K562 (cell line): ENCODE measurements around the gene BMP2K. TPM values are rescaled to one million over a fixed set of nuclear protein-coding genes. Genes with fewer than 3 reads are reported as not detected.

Experiments
- ATF7 ChIP-seq: fragments of 450-650 bp; IDR thresholded peaks from 2 replicates; pipeline ENCODE4 v1.7.1; 2014; ENCODE audit warnings: mild to moderate bottlenecking, moderate library complexity
- BCLAF1 ChIP-seq, 2 experiments: fragments of 450-650 bp in 1 of 2; IDR thresholded peaks; 2 replicates each; pipeline ENCODE4 v1.6.1; 2011 to 2017; ENCODE audit warnings: low read depth in 2 of 2, antibody characterized with exemption in 1 of 2, borderline replicate concordance in 1 of 2, low read length in 1 of 2, mild to moderate bottlenecking in 1 of 2, mixed read lengths in 1 of 2; ENCODE audit not compliant: control insufficient read depth in 1 of 2
- BCOR ChIP-seq: fragments of 450-650 bp; IDR thresholded peaks from 2 replicates; pipeline ENCODE4 v1.6.1; 2016
- CTBP1 ChIP-seq: fragments of 450-650 bp; IDR thresholded peaks from 2 replicates; pipeline ENCODE4 v1.6.1; 2016; ENCODE audit warnings: borderline replicate concordance
- CUX1 ChIP-seq: fragments of 200-800 bp; sonication (Bioruptor generic); IDR thresholded peaks from 2 replicates; pipeline ENCODE4 v1.6.1; 2016; ENCODE audit warnings: missing genetic modification characterization, missing compliant biosample characterization
- E2F8 ChIP-seq: fragments of 450-650 bp; IDR thresholded peaks from 2 replicates; pipeline ENCODE4 v1.7.1; 2018; ENCODE audit warnings: mild to moderate bottlenecking, low read depth; ENCODE audit not compliant: partially characterized antibody
- ELF4 ChIP-seq: fragments of 450-650 bp; formaldehyde crosslinking; IDR thresholded peaks from 2 replicates; pipeline ENCODE4 v1.4.0; 2022; ENCODE audit warnings: missing genetic modification characterization
- GATAD2A ChIP-seq: fragments of 450-650 bp; IDR thresholded peaks from 2 replicates; pipeline ENCODE4 v1.6.1; 2017
- GATAD2B ChIP-seq: fragments of 450-650 bp; IDR thresholded peaks from 2 replicates; pipeline ENCODE4 v1.6.1; 2017; ENCODE audit warnings: mild to moderate bottlenecking, borderline replicate concordance
- HSF4 ChIP-seq: fragments of 250-450 bp; sonication (Bioruptor Pico); IDR thresholded peaks from 2 replicates; pipeline ENCODE4 v2.1.2; 2022; ENCODE audit warnings: mild to moderate bottlenecking, moderate library complexity, borderline replicate concordance
- MAFG ChIP-seq: fragments of 450-650 bp; conservative IDR thresholded peaks from 2 replicates; pipeline ENCODE4 v1.6.1; 2016; ENCODE audit warnings: missing genetic modification characterization, missing compliant biosample characterization
- MAZ ChIP-seq, 2 experiments: fragments of 450-650 bp in 1 of 2; sonication (generic) in 1 of 2; formaldehyde crosslinking; IDR thresholded peaks in 1 of 2; conservative IDR thresholded peaks in 1 of 2; 2 replicates each; pipeline versions ENCODE4 v1.4.0 to v1.5.0; 2020; ENCODE audit warnings: mild to moderate bottlenecking in 1 of 2, missing genetic modification reagents in 1 of 2
- POLR2H ChIP-seq: IDR thresholded peaks from 2 replicates; pipeline ENCODE4 v1.6.1; 2016; ENCODE audit warnings: missing genetic modification characterization, low read depth, mild to moderate bottlenecking, control low read depth, missing compliant biosample characterization, moderate library complexity
- ZBTB7A ChIP-seq: IDR thresholded peaks from 2 replicates; pipeline ENCODE4 v1.6.1; 2011; ENCODE audit warnings: low read depth, mild to moderate bottlenecking, low read length, moderate library complexity, borderline replicate concordance; ENCODE audit not compliant: control insufficient read depth
- ZEB2 ChIP-seq: fragments of 450-650 bp; IDR thresholded peaks from 2 replicates; pipeline ENCODE4 v1.6.1; 2016
- ZNF175 ChIP-seq: fragments of 200-800 bp; sonication (Bioruptor generic); IDR thresholded peaks from 2 replicates; pipeline ENCODE4 v1.6.1; 2016; ENCODE audit warnings: low read depth, mild to moderate bottlenecking, missing genetic modification characterization, missing compliant biosample characterization
- polyA plus RNA-seq, 8 experiments: library from polyadenylated mRNA; depleted of rRNA in 4 of 8; stranded (reverse) in 5 of 8; unstranded in 3 of 8; fragments of >200 nt; fragmentation: Nextera tagmentation in 2 of 8; fragmentation: Illumina TruSeq in 1 of 8; extraction: Ambion mirVana in 2 of 8; extraction: Trizol in 1 of 8; gene quantifications; 2 replicates each; pipeline versions ENCODE4 v1.2.1 to v1.2.3, GENCODE V29; 2011 to 2014; ENCODE audit warnings: inconsistent platforms in 1 of 8, missing spikeins in 1 of 8
- total RNA-seq, 7 experiments: library from RNA; depleted of rRNA in 6 of 7; stranded (reverse); fragments of >200 nt in 6 of 7; fragmentation: Illumina TruSeq in 2 of 7; extraction: Trizol in 2 of 7; gene quantifications; 2 replicates each; pipeline versions ENCODE4 v1.2.1 to v1.2.3, GENCODE V29; 2011 to 2021; ENCODE audit warnings: low replicate concordance in 1 of 7

The BMP2K gene
- total and polyA plus RNA-seq, 9 of the 15 experiments (the other 6 are each of a cell fraction or from before 2014, with no cell fraction given), result 17.0 to 217 (median 104) TPM

- TF ChIP-seq HSF4 (CRISPR knock-in tag), result no peak
- peak; percentile 77 for TF ChIP-seq ATF7
- peak; percentile 88 for TF ChIP-seq MAFG (tag)
- 0 out of 4 replicates have a peak, but pooled peaks of 1 of the 2 experiments have one; percentile 65 for TF ChIP-seq BCLAF1 (IDR thresholded peaks at IDR 0.05; ENCODE audit: borderline replicate concordance in 1 of 2, control insufficient read depth in 1 of 2, low read depth in 2 of 2, low read length in 1 of 2)
- peak; percentile 53; the same call in 1 of the 2 replicates for TF ChIP-seq ZEB2
- peak; percentile 48; the same call in 1 of the 2 replicates for TF ChIP-seq CUX1 (CRISPR knock-in tag)
- peak; percentile 91 for TF ChIP-seq ZNF175 (CRISPR knock-in tag)
- TF ChIP-seq ZBTB7A, result no peak
- TF ChIP-seq GATAD2A, result no peak; the same call in none of the 2 replicates
- TF ChIP-seq BCOR, result no peak; the same call in 1 of the 2 replicates
- TF ChIP-seq POLR2H, result peak; percentile 58
- TF ChIP-seq ELF4 (CRISPR knock-in tag), result no peak
- peak; percentile 63; the same call in 1 of the 2 replicates for TF ChIP-seq CTBP1
- TF ChIP-seq GATAD2B, result peak; percentile 66; the same call in 1 of the 2 replicates
- peak; percentile 57 for TF ChIP-seq E2F8
- peak; percentile 8 to 54; a peak in 2 of 4 replicates for TF ChIP-seq MAZ (CRISPR knock-in tag; conservative IDR thresholded peaks at IDR 0.05 in 1 of 2, IDR thresholded peaks at IDR 0.05 in 1 of 2)
These were observed 43.6 kb upstream of the BMP2K start (continued) for GRCh38 chr4:78732332-78733104.
